Measurements from ENCODE around the gene PRPF39. TPM values are rescaled to one million over a fixed set of nuclear protein-coding genes. Genes with fewer than 3 reads are reported as not detected.

Gene PRPF39
- total RNA-seq, 4 donors from 2014 or later, result 37.4 to 99.4 (median 40.6) TPM

DNA sequence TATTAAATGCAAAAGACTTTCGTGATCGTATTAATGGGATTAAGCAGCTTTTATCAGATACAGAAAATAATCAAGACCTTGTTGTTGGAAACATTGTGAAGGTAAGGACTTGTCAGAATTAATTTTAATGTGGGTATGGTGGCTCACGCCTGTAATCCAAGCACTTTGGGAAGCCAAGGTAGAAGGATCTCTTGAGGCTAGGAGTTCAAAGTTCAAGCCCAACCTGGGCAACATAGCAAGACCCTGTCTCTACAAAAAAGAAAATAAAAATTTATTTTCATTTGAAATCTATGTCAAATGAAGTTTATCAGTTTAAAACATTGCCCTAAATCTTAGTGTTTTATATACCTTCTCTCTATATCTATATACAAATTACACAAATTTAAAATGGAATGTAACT lies 17.2 kb upstream of the PRPF39 start:
- WGBS, result over 99% methylated on average over 3 of the region's 3 CpGs
- Histone ChIP-seq H3K27me3 (no peaks in the 10 kb centered on the region), H3K27ac (no peak overlapping the region), H3K4me3 (no peak overlapping the region), H3K9me3 (peaks cover 3% of the 10 kb centered on the region), H3K36me3 (peaks cover 25% of the 10 kb centered on the region), H3K4me1 (no peaks in the 10 kb centered on the region)
- TF ChIP-seq, protein P1, sequence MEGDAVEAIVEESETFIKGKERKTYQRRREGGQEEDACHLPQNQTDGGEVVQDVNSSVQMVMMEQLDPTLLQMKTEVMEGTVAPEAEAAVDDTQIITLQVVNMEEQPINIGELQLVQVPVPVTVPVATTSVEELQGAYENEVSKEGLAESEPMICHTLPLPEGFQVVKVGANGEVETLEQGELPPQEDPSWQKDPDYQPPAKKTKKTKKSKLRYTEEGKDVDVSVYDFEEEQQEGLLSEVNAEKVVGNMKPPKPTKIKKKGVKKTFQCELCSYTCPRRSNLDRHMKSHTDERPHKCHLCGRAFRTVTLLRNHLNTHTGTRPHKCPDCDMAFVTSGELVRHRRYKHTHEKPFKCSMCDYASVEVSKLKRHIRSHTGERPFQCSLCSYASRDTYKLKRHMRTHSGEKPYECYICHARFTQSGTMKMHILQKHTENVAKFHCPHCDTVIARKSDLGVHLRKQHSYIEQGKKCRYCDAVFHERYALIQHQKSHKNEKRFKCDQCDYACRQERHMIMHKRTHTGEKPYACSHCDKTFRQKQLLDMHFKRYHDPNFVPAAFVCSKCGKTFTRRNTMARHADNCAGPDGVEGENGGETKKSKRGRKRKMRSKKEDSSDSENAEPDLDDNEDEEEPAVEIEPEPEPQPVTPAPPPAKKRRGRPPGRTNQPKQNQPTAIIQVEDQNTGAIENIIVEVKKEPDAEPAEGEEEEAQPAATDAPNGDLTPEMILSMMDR (IDR thresholded peaks at IDR 0.05), result no peak
- TF ChIP-seq POLR2A (IDR thresholded peaks at IDR 0.05), result no peak
- no peak for TF ChIP-seq EP300 (IDR thresholded peaks at IDR 0.05)
- TF ChIP-seq POLR2AphosphoS5 (IDR thresholded peaks at IDR 0.05), result no peak
- DNase-seq (ENCODE audit: low spot score in 2 of 2), result no peak

DNA sequence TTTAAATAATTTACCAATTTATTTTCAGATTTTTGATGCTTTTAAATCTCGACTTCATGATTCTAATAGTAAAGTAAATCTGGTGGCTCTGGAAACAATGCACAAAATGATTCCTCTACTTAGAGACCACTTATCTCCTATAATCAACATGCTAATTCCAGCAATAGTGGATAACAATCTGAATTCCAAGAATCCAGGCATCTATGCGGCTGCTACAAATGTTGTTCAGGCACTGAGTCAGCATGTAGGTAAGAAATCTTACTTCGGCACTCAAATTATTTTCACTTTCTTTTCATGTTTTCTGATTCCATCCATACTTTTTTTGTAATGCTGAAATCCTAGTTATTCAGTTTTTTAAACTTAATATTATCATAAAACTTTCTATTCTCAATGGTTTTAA lies 15.5 kb upstream of the PRPF39 start:
- no peak for TF ChIP-seq POLR2A (IDR thresholded peaks at IDR 0.05)
- TF ChIP-seq POLR2AphosphoS5 (IDR thresholded peaks at IDR 0.05), result no peak
- TF ChIP-seq, protein P1 (IDR thresholded peaks at IDR 0.05), result no peak
- no peak for TF ChIP-seq EP300 (IDR thresholded peaks at IDR 0.05)
- Histone ChIP-seq H3K4me3 (no peak overlapping the region), H3K9me3 (peaks cover 3% of the 10 kb centered on the region), H3K27me3 (no peaks in the 10 kb centered on the region), H3K4me1 (no peaks in the 10 kb centered on the region), H3K27ac (no peak overlapping the region), H3K36me3 (peaks cover 25% of the 10 kb centered on the region)
- WGBS, result 93% methylated on average over 3 of the region's 3 CpGs
- DNase-seq (ENCODE audit: low spot score in 2 of 2), result no peak

DNA sequence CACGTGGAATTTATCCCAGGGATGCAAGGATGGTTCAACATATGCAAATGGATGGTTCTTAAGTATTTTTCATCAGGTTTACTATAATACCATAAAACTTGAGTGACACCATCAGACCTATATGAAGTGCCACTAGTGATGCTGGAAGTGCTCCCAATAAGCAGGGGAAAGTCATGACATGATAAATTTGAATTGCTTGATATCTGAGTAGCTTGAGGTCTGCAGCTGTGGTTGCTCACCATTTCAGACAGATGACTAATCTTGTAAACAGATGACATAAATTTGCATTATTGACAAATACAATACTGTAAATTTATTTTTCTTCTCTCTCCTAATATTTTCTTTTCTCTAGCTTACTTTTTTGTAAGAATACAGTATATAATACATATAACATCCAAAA lies 13.7 kb upstream of the PRPF39 start:
- H3K36me3 ChIP-seq, result peaks cover 25% of the 10 kb centered on the region
- no peaks in the 10 kb centered on the region for H3K27me3 ChIP-seq
- no peak overlapping the region for H3K27ac ChIP-seq
- TF ChIP-seq POLR2AphosphoS5 (IDR thresholded peaks at IDR 0.05), result no peak
- no peak for TF ChIP-seq EP300 (IDR thresholded peaks at IDR 0.05)
- no peak for TF ChIP-seq POLR2A (IDR thresholded peaks at IDR 0.05)
- TF ChIP-seq, protein P1 (IDR thresholded peaks at IDR 0.05), result no peak
- H3K9me3 ChIP-seq, result peaks cover 3% of the 10 kb centered on the region
- DNase-seq (ENCODE audit: low spot score in 2 of 2), result no peak
- no peaks in the 10 kb centered on the region for H3K4me1 ChIP-seq
- WGBS, result 97% methylated on average over 1 of the region's 1 CpG
- H3K4me3 ChIP-seq, result no peak overlapping the region

DNA sequence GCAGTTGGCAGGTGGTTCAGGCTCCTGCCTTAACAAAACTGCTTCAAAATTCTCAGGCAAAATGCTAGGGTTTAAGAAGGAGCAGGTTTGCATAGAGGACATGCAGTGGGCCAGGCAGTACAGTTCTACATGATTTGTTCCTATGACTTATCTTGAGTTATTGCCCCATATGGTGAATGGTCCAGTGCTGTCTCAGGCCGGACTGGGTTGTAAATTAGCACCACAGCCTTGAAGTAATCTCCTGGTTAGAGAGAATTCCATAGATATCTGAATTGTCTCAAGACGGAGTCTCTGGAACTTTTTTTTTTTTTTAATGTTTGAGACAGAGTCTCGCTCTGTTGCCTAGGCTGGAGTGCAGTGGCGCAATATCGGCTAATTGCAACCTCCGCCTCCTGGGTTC lies 11.8 kb upstream of the PRPF39 start:
- 91% methylated on average over 6 of the region's 6 CpGs for WGBS
- H3K27ac ChIP-seq, result no peak overlapping the region
- no peaks in the 10 kb centered on the region for H3K27me3 ChIP-seq
- H3K4me3 ChIP-seq, result no peak overlapping the region
- H3K9me3 ChIP-seq, result peaks cover 3% of the 10 kb centered on the region
- H3K4me1 ChIP-seq, result no peaks in the 10 kb centered on the region
- no peak for TF ChIP-seq POLR2AphosphoS5 (IDR thresholded peaks at IDR 0.05)
- TF ChIP-seq EP300 (IDR thresholded peaks at IDR 0.05), result no peak
- TF ChIP-seq POLR2A (IDR thresholded peaks at IDR 0.05), result no peak
- TF ChIP-seq, protein P1 (IDR thresholded peaks at IDR 0.05), result no peak
- H3K36me3 ChIP-seq, result peaks cover 25% of the 10 kb centered on the region
- no peak for DNase-seq (ENCODE audit: low spot score in 2 of 2)

DNA sequence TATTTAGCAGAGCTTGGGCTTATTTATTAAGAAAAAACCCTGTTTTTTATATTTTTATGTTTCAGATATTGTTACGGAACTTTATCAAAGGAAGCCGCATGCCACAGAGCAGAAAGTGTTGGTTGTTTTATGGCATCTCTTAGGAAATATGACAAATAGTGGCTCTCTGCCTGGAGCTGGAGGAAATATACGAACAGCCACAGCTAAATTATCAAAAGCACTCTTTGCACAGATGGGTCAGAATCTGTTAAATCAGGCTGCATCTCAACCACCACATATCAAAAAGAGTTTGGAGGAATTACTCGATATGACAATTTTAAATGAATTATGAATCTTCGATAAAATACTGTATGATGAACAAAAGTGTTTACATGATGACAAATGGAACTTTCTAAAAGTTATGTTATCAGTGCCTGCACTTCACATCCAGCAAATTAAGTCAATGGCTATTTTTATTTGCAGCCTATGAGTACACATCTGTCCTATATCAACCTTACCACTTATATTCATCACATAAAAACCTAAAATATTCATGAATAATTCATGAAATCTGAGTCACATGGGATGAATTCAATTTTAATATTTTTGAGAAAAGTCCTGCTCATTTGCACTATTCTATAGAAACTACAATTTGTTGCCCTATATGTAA lies 10.6 kb upstream of the PRPF39 start:
- no peak overlapping the region for H3K27ac ChIP-seq
- WGBS, result 87% methylated on average over 5 of the region's 5 CpGs
- TF ChIP-seq EP300 (IDR thresholded peaks at IDR 0.05) (no peak), POLR2A (IDR thresholded peaks at IDR 0.05) (no peak)
- TF ChIP-seq, protein P1 (IDR thresholded peaks at IDR 0.05), result no peak
- DNase-seq (ENCODE audit: low spot score in 2 of 2), result no peak
- H3K4me3 ChIP-seq, result no peak overlapping the region
- H3K4me1 ChIP-seq, result no peaks in the 10 kb centered on the region
- H3K27me3 ChIP-seq, result no peaks in the 10 kb centered on the region
- peaks cover 23% of the 10 kb centered on the region for H3K36me3 ChIP-seq
- peaks cover 3% of the 10 kb centered on the region for H3K9me3 ChIP-seq

Measured in suprapubic skin (tissue), 4 donors.